B cell (primary cell): ENCODE results near the gene HTR7. TPM values are rescaled to one million over a fixed set of nuclear protein-coding genes. Genes with fewer than 3 reads are reported as not detected.

ENCODE experiments used
- ATAC-seq: fragments of 200-7000 bp; cut with Tn5 transposase; one replicate; pipeline ENCODE4 v1.10.0; 2021; ENCODE audit warnings: low read depth, mild to moderate bottlenecking, moderate number of reproducible peaks, moderate library complexity
- CTCF ChIA-PET: fragments of 350-600 bp; sonication (Branson Sonifier 250); formaldehyde crosslinking; loops from one replicate; lab custom pipeline; 2021; ENCODE audit warnings: antibody characterized with exemption, inconsistent platforms; lab: Charles Lee
- POLR2A ChIA-PET: fragments of 350-600 bp; sonication (Branson Sonifier 250); formaldehyde crosslinking; loops from one replicate; lab custom pipeline; 2021; ENCODE audit warnings: antibody characterized with exemption; lab: Charles Lee
- DNase-seq: peaks from one replicate; pipeline ENCODE4 v3.0.0; 2013
- H2AFZ ChIP-seq: 2 replicates; pipeline ENCODE4 v1.6.1; 2012; ENCODE audit warnings: mild to moderate bottlenecking, low read depth, low read length; ENCODE audit not compliant: insufficient read depth, poor library complexity, severe bottlenecking
- H3K27ac ChIP-seq, 2 donors: 1 replicate in 1 of 2; 2 replicates in 1 of 2; pipeline ENCODE4 v1.5.1; 2012 to 2013; ENCODE audit warnings: low read length in 2 of 2, mild to moderate bottlenecking in 2 of 2, moderate library complexity in 1 of 2
- H3K27me3 ChIP-seq, 4 experiments: fragments of 200-600 bp in 1 of 4; sonication (generic) in 1 of 4; replicated peaks in 1 of 4; 1 replicate in 2 of 4; 2 replicates in 2 of 4; pipeline versions ENCODE4 v1.6.1 to v1.7.0; 2013 to 2016; ENCODE audit warnings: low read length in 3 of 4, mild to moderate bottlenecking in 2 of 4, mixed read lengths in 1 of 4, moderate library complexity in 1 of 4; ENCODE audit not compliant: insufficient read depth in 4 of 4, control insufficient read depth in 3 of 4; ENCODE audit errors: control extremely low read depth in 1 of 4
- H3K36me3 ChIP-seq, 2 experiments: replicated peaks in 1 of 2; 1 replicate in 1 of 2; 2 replicates in 1 of 2; pipeline versions ENCODE4 v1.6.1 to v1.7.1; 2013; ENCODE audit warnings: low read length in 1 of 2; ENCODE audit not compliant: insufficient read depth in 2 of 2, control insufficient read depth in 1 of 2; ENCODE audit errors: control extremely low read depth in 1 of 2, extremely low read depth in 1 of 2
- H3K4me1 ChIP-seq, 2 donors: fragments of 200-600 bp in 1 of 2; sonication (generic) in 1 of 2; 1 replicate in 1 of 2; 2 replicates in 1 of 2; pipeline versions ENCODE4 v1.5.1 to v1.6.1; 2013 to 2017; ENCODE audit warnings: low read length in 2 of 2; ENCODE audit not compliant: control insufficient read depth in 2 of 2, insufficient read depth in 2 of 2
- H3K4me2 ChIP-seq: replicated peaks from 2 replicates; pipeline ENCODE3; 2012; ENCODE audit warnings: mild to moderate bottlenecking, low read depth, low read length; ENCODE audit not compliant: poor library complexity, severe bottlenecking
- H3K4me3 ChIP-seq, 5 experiments: fragments of 200-600 bp in 1 of 5; sonication (generic) in 1 of 5; 1 replicate in 3 of 5; 2 replicates in 2 of 5; pipeline versions ENCODE4 v1.5.1 to v1.7.0; 2011 to 2016; ENCODE audit warnings: low read length in 4 of 5, mild to moderate bottlenecking in 4 of 5, low read depth in 2 of 5, control low read depth in 1 of 5, moderate library complexity in 1 of 5; ENCODE audit not compliant: insufficient read depth in 1 of 5; ENCODE audit errors: control extremely low read depth in 1 of 5, extremely low read depth in 1 of 5
- H3K79me2 ChIP-seq: fragments of 200-600 bp; sonication (generic); one replicate; pipeline ENCODE4 v1.6.0; 2016; ENCODE audit warnings: low read length; ENCODE audit not compliant: control insufficient read depth, insufficient read depth
- H3K9ac ChIP-seq: fragments of 200-600 bp; sonication (generic); 2 replicates; pipeline ENCODE4 v1.6.1; 2017; ENCODE audit warnings: mild to moderate bottlenecking, low read length, moderate library complexity
- H3K9me3 ChIP-seq, 3 donors: one replicate each; pipeline versions ENCODE4 v1.6.1 to v1.7.1; 2013; ENCODE audit warnings: low read length in 2 of 3; ENCODE audit not compliant: control insufficient read depth in 2 of 3, insufficient read depth in 1 of 3; ENCODE audit errors: control extremely low read depth in 1 of 3
- H4K20me1 ChIP-seq: 2 replicates; pipeline ENCODE4 v1.6.0; 2012; ENCODE audit warnings: mild to moderate bottlenecking, low read length; ENCODE audit not compliant: insufficient read depth, control insufficient read depth, poor library complexity, severe bottlenecking
- H3K27ac Mint-ChIP-seq: one replicate; pipeline ENCODE4 v1.8.0; 2021; ENCODE audit warnings: mixed read lengths
- H3K27me3 Mint-ChIP-seq: one replicate; pipeline ENCODE4 v1.8.0; 2021; ENCODE audit warnings: mixed read lengths
- H3K4me1 Mint-ChIP-seq: one replicate; pipeline ENCODE4 v1.8.0; 2021; ENCODE audit warnings: mixed read lengths
- H3K4me3 Mint-ChIP-seq: one replicate; pipeline ENCODE4 v1.8.0; 2021; ENCODE audit warnings: mixed read lengths
- H3K9me3 Mint-ChIP-seq: one replicate; pipeline ENCODE4 v1.8.0; 2022; ENCODE audit warnings: mixed read lengths; ENCODE audit not compliant: insufficient read depth
- CTCF ChIP-seq: fragments of 200-600 bp; IDR thresholded peaks from one replicate; pipeline ENCODE4 v1.8.0; 2022; ENCODE audit warnings: antibody characterized with exemption, mild to moderate bottlenecking
- EZH2 ChIP-seq: IDR thresholded peaks from 2 replicates; pipeline ENCODE4 v1.6.1; 2012; ENCODE audit warnings: borderline replicate concordance, low read depth, mild to moderate bottlenecking, moderate library complexity, low read length; ENCODE audit not compliant: insufficient read depth, poor library complexity, severe bottlenecking
- WGBS: methylation state at CpG from one replicate; pipeline ENCODE4 v1.1.5; 2013; ENCODE audit warnings: missing lambda C conversion rate; ENCODE audit not compliant: insufficient coverage; 5-methylcytosine and 5-hydroxymethylcytosine counted together
- intact Hi-C: fragments of 100-400 bp; cut with micrococcal nuclease; formaldehyde crosslinking; loops from one replicate; pipeline ENCODE4 v1.10.0; 2022
- polyA plus RNA-seq: library from polyadenylated mRNA; depleted of rRNA; stranded (reverse); fragments of >200 nt; gene quantifications from 2 replicates; pipeline ENCODE4 v1.2.3, GENCODE V29; 2012
- total RNA-seq, 2 donors: library from RNA; stranded (reverse); fragments of 120-200 nt in 1 of 2; gene quantifications; 1 replicate in 1 of 2; 2 replicates in 1 of 2; pipeline versions ENCODE4 v1.2.3 to v1.2.4, GENCODE V29; 2013 to 2022

Gene HTR7
- total and polyA plus RNA-seq, 2 donors (not counting 1 experiment from before 2014, with no cell fraction given), result 0.03 TPM; not detected in 1

GRCh38 chr10:90804354-90804753 is 53.5 kb downstream of the HTR7 start:
- Mint-ChIP-seq H3K4me1 (no peaks in the 10 kb centered on the region), H3K4me3 (no peak overlapping the region), H3K9me3 (no peaks in the 10 kb centered on the region), H3K27ac (no peak overlapping the region), H3K27me3 (peaks cover 10% of the 10 kb centered on the region)
- ATAC-seq, result no peak
- Histone ChIP-seq H3K9ac (no peak overlapping the region), H3K27me3 (peaks cover 0 to 5% (median 1%) of the 10 kb centered on the region in 4 experiments), H3K4me3 (no peak overlapping the region), H3K79me2 (no peaks in the 10 kb centered on the region), H4K20me1 (no peaks in the 10 kb centered on the region), H3K4me1 (no peaks in the 10 kb centered on the region), H3K27ac (no peak overlapping the region), H2AFZ (no peak overlapping the region), H3K9me3 (peaks cover 0 to 1% (median 0%) of the 10 kb centered on the region in 3 donors), H3K36me3 (no peaks in the 10 kb centered on the region), H3K4me2 (no peak overlapping the region)
- intact Hi-C loops, result no loop called here
- WGBS, result no CpG with 5 or more reads among the region's 3 CpGs
- DNase-seq, result no peak
- TF ChIP-seq CTCF, result no peak
- no peak for TF ChIP-seq EZH2
- CTCF ChIA-PET, result no interaction called here
- POLR2A ChIA-PET, result no interaction called here

- H2AFZ ChIP-seq, result no peak overlapping the region
- ChIA-PET POLR2A (no interaction called here), CTCF (no interaction called here)
- H3K27me3 ChIP-seq, result peaks cover 0 to 5% (median 1%) of the 10 kb centered on the region in 4 experiments
- DNase-seq (no peak), ATAC-seq (no peak)
- no peak overlapping the region for H3K9ac ChIP-seq
- H3K36me3 ChIP-seq, result no peaks in the 10 kb centered on the region
- H3K4me2 ChIP-seq, result no peak overlapping the region
- no peak overlapping the region for H3K4me3 ChIP-seq
- 90% methylated on average over 1 of the region's 1 CpG for WGBS
- H3K9me3 ChIP-seq, result peaks cover 0 to 3% (median under 1%) of the 10 kb centered on the region in 3 donors
- TF ChIP-seq CTCF (no peak), EZH2 (no peak)
- H3K4me1 Mint-ChIP-seq, result no peaks in the 10 kb centered on the region
- no peaks in the 10 kb centered on the region for H3K79me2 ChIP-seq
- intact Hi-C loops, result no loop called here
- no peaks in the 10 kb centered on the region for H4K20me1 ChIP-seq
- H3K4me1 ChIP-seq, result no peaks in the 10 kb centered on the region
- H3K27ac ChIP-seq, result no peak overlapping the region
- H3K27me3 Mint-ChIP-seq, result peaks cover 7% of the 10 kb centered on the region
- no peaks in the 10 kb centered on the region for H3K9me3 Mint-ChIP-seq
- no peak overlapping the region for H3K4me3 Mint-ChIP-seq
- no peak overlapping the region for H3K27ac Mint-ChIP-seq
Measured at GRCh38 chr10:90801608-90802007, 56.2 kb downstream of the HTR7 start.
